ENCODE results near the gene RNU7-1. TPM values are rescaled to one million over a fixed set of nuclear protein-coding genes. Genes with fewer than 3 reads are reported as not detected.
A peak's percentile ranks its signal among the peaks of the same experiment; 100 is the strongest.

Gene RNU7-1
- total and polyA plus RNA-seq, 10 of the 15 experiments (the other 5 are each of a cell fraction or from before 2014, with no cell fraction given) = not detected

DNA sequence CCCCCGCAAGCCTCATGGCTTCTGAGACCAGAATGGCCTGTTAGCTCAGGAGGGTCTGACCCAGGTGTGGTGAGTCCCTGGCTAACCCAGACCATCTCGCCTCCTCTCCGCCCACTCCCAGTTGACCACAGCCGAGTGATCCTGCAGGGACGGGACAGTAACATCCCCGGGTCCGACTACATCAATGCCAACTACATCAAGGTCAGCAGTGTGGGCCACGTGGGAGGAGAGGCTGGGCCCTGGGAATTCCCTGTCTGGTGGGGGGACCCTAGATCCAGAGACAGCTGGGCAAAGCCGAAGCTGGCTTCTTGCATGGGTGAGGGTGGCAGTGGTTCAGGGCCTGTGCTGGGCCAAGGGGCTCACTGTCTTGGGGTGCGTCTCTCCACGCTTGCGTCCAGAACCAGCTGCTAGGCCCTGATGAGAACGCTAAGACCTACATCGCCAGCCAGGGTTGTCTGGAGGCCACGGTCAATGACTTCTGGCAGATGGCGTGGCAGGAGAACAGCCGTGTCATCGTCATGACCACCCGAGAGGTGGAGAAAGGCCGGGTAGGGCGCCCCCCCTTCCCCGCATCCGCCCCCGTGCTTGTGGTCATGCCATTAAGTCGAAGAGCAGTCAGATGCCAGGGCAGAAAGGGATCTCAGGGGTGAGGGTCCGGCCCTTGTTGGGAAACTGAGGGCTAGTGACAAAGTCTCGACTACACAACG is 12.6 kb downstream of the RNU7-1 start (continued):
- TF ChIP-seq MXI1 (IDR thresholded peaks at IDR 0.05; ENCODE audit: low read depth, low read length) (0 out of 2 replicates have a peak, but pooled peaks have one; percentile 14), EED (IDR thresholded peaks at IDR 0.05; ENCODE audit: low read depth) (no peak), ZZZ3 (IDR thresholded peaks at IDR 0.05; ENCODE audit: control insufficient read depth, insufficient read length, low read depth) (no peak), IKZF2 (IDR thresholded peaks at IDR 0.05) (no peak), FOXK2 (IDR thresholded peaks at IDR 0.05) (no peak)

DNA sequence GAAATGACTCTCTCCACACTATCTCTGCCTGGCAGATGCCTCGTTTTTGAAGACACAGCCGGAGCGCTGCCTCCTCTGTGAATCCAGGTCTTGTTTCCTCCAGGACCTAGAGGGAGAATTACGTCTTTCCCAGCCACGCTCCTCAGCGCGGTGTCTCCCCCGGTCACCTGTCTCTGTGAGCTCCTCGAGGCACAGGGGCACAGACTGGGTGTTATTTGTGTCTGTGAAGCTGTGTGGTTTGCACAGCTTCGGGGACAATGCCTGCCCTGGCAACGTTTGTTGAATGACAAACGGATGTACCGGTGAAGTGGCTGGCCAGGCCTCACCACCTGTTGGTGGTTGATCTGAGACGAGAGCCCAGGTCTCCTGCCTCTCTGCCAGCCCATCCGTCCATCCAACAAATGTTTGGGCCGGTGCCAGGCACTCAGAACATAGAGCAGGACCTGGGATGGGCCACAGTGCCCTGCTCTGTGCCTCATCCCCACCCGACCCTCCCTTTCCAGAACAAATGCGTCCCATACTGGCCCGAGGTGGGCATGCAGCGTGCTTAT is 13.6 kb downstream of the RNU7-1 start:
- 48% methylated on average over 20 of the region's 20 CpGs for WGBS (ENCODE audit: insufficient coverage, insufficient replicate concordance, low lambda C conversion rate, missing lambda C conversion rate)
- H2AFZ ChIP-seq (ENCODE audit: control insufficient read depth, low read depth, low read length) = no peak overlapping the region
- no peaks in the 10 kb centered on the region for H3K27me3 ChIP-seq (replicated peaks in 1 of 2; ENCODE audit: control insufficient read depth in 2 of 2, insufficient read depth in 2 of 2, low read length in 1 of 2)
- peaks cover 85% of the 10 kb centered on the region for H3K4me1 ChIP-seq (ENCODE audit: control insufficient read depth, insufficient read depth, low read length)
- no peaks in the 10 kb centered on the region for H4K20me1 ChIP-seq (ENCODE audit: control insufficient read depth, insufficient read depth)
- in situ Hi-C loops (cut with MboI) = loop anchor here (25.0 kb wide), 1 partner anchor 1680 kb away; no protein-coding TSS in a partner anchor
- H3K27ac ChIP-seq (ENCODE audit: control insufficient read depth, insufficient read depth) = peak overlapping the region; percentile 99
- H3K4me3 ChIP-seq = peak overlapping the region; percentile 95; the same call in 1 of the 2 replicates
- H3K79me2 ChIP-seq (ENCODE audit: control insufficient read depth, insufficient read depth, low read length) = peaks cover 90% of the 10 kb centered on the region
- no peak for ATAC-seq
- FAIRE-seq = no peak
- ChIA-PET RAD21 (ENCODE audit: unreplicated experiment) (interaction anchor here (1.2 to 13.5 kb wide), 3 partner anchors 11 to 204 kb away, joined by 3 to 426 read pairs (median 6); partner anchors contain the start of genes C12orf57, MLF2, RNU7-1 and SPSB2), CTCF (interaction anchor here (0.6 to 13.2 kb wide), 7 partner anchors 9 to 155 kb away, joined by 3 to 645 read pairs (median 5); partner anchors contain the start of genes C12orf57, C1RL, PTPN6 and RNU7-1), SMC1A (ENCODE audit: uncharacterized antibody, unreplicated experiment) (interaction anchor here (1.0 to 13.2 kb wide), 4 partner anchors 9 to 31 kb away, joined by 3 to 395 read pairs (median 5); partner anchors contain the start of genes C12orf57, PTPN6 and RNU7-1), POLR2A (interaction anchor here (2.1 to 13.5 kb wide), 2 partner anchors 8 to 13 kb away, joined by 7 to 524 read pairs; partner anchors contain the start of genes C12orf57, PTPN6 and RNU7-1)
- BruUV-seq (replicated peaks) = no TSS peak
- peak overlapping the region; percentile 99 for H3K4me2 ChIP-seq (ENCODE audit: control insufficient read depth, insufficient read depth)
- peak; percentile 35; the same call in 1 of the 2 replicates for TF ChIP-seq LARP7 (IDR thresholded peaks at IDR 0.05)
- TF ChIP-seq SMARCA5 (IDR thresholded peaks at IDR 0.05) = peak; percentile 61; the same call in 1 of the 2 replicates
- TF ChIP-seq GATAD2B (conservative IDR thresholded peaks at IDR 0.05; ENCODE audit: low read depth) = 0 out of 2 replicates have a peak, but pooled peaks have one; percentile 9
- TF ChIP-seq SIX5 (IDR thresholded peaks at IDR 0.05; ENCODE audit: low read depth, low read length, severe bottlenecking) = no peak
- intact Hi-C loops (cut with micrococcal nuclease; ENCODE audit: unreplicated experiment) = no loop called here
- DNase-seq (ENCODE audit: low read depth, low spot score) = no peak
- H3K36me3 ChIP-seq (ENCODE audit: control insufficient read depth in 2 of 2, insufficient read depth in 2 of 2, low read length in 1 of 2) = peaks cover 11 to 37% of the 10 kb centered on the region in 2 experiments
- H3K9ac ChIP-seq (ENCODE audit: control insufficient read depth, insufficient read depth, low read length) = peak overlapping the region; percentile 91
- no peaks in the 10 kb centered on the region for H3K9me3 ChIP-seq (replicated peaks; ENCODE audit: control insufficient read depth, insufficient read depth, low read length)

Data from GM12878 (cell line).